ENCODE measurements around the gene LYVE1. TPM values are rescaled to one million over a fixed set of nuclear protein-coding genes. Genes with fewer than 3 reads are reported as not detected.
A peak's percentile ranks its signal among the peaks of the same experiment; 100 is the strongest.

The LYVE1 gene
- total and polyA plus RNA-seq, 2 of the 13 experiments (the other 11 are each of a cell fraction or from before 2014, with no cell fraction given), result 1.2 to 1.4 TPM

GRCh38 chr11:10533323-10533722 is 35.1 kb downstream of the LYVE1 start:
- Histone ChIP-seq H3K27ac (ENCODE audit: extremely low read length, insufficient read depth, low read length) (no peak overlapping the region), H3K4me1 (ENCODE audit: insufficient read depth, low read length) (peaks cover 3% of the 10 kb centered on the region; the same call in 1 of the 2 replicates), H3K4me3 (replicated peaks in 1 of 3; ENCODE audit: insufficient read depth in 1 of 3, low read depth in 2 of 3, low read length in 3 of 3) (no peak overlapping the region), H3K36me3 (replicated peaks in 1 of 2; ENCODE audit: control insufficient read depth in 1 of 2, insufficient read depth in 2 of 2, low read length in 2 of 2) (peaks cover 4 to 14% of the 10 kb centered on the region in 2 experiments; a peak in 4 of 5 replicates), H3K4me2 (ENCODE audit: low read depth, low read length) (no peak overlapping the region), H2AFZ (ENCODE audit: low read length) (no peak overlapping the region), H3K79me2 (ENCODE audit: insufficient read depth, low read length) (no peaks in the 10 kb centered on the region), H3K9me3 (ENCODE audit: low read length) (no peaks in the 10 kb centered on the region), H3K27me3 (ENCODE audit: control insufficient read depth in 1 of 2, insufficient read depth in 2 of 2, low read length in 2 of 2) (no peaks in the 10 kb centered on the region), H3K9ac (ENCODE audit: insufficient read depth, low read depth, low read length) (no peak overlapping the region), H4K20me1 (ENCODE audit: insufficient read depth, low read length) (no peaks in the 10 kb centered on the region)
- no peak for ATAC-seq
- peak; percentile 42; the same call in 1 of the 2 replicates for TF ChIP-seq MAFF (IDR thresholded peaks at IDR 0.05; ENCODE audit: low read depth, low read length)
- peak; percentile 5 to 64; a peak in 2 of 4 replicates for TF ChIP-seq MAFK (conservative IDR thresholded peaks at IDR 0.05 in 1 of 2, IDR thresholded peaks at IDR 0.05 in 1 of 2; ENCODE audit: low read length in 2 of 2)
- no peak for TF ChIP-seq ZFP36L2 (CRISPR knock-in tag; IDR thresholded peaks at IDR 0.05)
- no peak for TF ChIP-seq ZNF224 (CRISPR knock-in tag; IDR thresholded peaks at IDR 0.05)
- in situ Hi-C loops (cut with HindIII; ENCODE audit: extremely low pct_ligation_motif_present, low pct_unique_long_range_greater_than_20kb), result no loop called here
- no TSS peak for BruUV-seq (replicated peaks)
- DNase-seq (ENCODE audit: low spot score), result no peak
- POLR2A ChIA-PET, result no interaction called here
- intact Hi-C loops (cut with micrococcal nuclease; ENCODE audit: unreplicated experiment), result no loop called here
- CTCF ChIA-PET (ENCODE audit: low intra/inter-chr PET ratio, low total read pairs), result no interaction called here
- no peak for FAIRE-seq

GRCh38 chr11:10532526-10532925 is 35.9 kb downstream of the LYVE1 start:
- no peak for ATAC-seq
- H3K4me3 ChIP-seq (replicated peaks in 1 of 3; ENCODE audit: insufficient read depth in 1 of 3, low read depth in 2 of 3, low read length in 3 of 3), result no peak overlapping the region
- BruUV-seq (replicated peaks), result no TSS peak
- ChIA-PET CTCF (ENCODE audit: low intra/inter-chr PET ratio, low total read pairs) (no interaction called here), POLR2A (no interaction called here)
- H3K9me3 ChIP-seq (ENCODE audit: low read length), result no peaks in the 10 kb centered on the region
- FAIRE-seq, result no peak
- no peak overlapping the region for H3K9ac ChIP-seq (ENCODE audit: insufficient read depth, low read depth, low read length)
- in situ Hi-C loops (cut with HindIII; ENCODE audit: extremely low pct_ligation_motif_present, low pct_unique_long_range_greater_than_20kb) (no loop called here), intact Hi-C loops (cut with micrococcal nuclease; ENCODE audit: unreplicated experiment) (no loop called here)
- H4K20me1 ChIP-seq (ENCODE audit: insufficient read depth, low read length), result no peaks in the 10 kb centered on the region
- no peaks in the 10 kb centered on the region for H3K27me3 ChIP-seq (ENCODE audit: control insufficient read depth in 1 of 2, insufficient read depth in 2 of 2, low read length in 2 of 2)
- H3K79me2 ChIP-seq (ENCODE audit: insufficient read depth, low read length), result no peaks in the 10 kb centered on the region
- WGBS (ENCODE audit: low lambda C conversion rate), result 67% methylated on average over 2 of the region's 2 CpGs
- peaks cover 6% of the 10 kb centered on the region; the same call in 1 of the 2 replicates for H3K4me1 ChIP-seq (ENCODE audit: insufficient read depth, low read length)
- H3K36me3 ChIP-seq (replicated peaks in 1 of 2; ENCODE audit: control insufficient read depth in 1 of 2, insufficient read depth in 2 of 2, low read length in 2 of 2), result peaks cover 4 to 14% of the 10 kb centered on the region in 2 experiments; a peak in 4 of 5 replicates
- H3K27ac ChIP-seq (ENCODE audit: extremely low read length, insufficient read depth, low read length), result no peak overlapping the region
- DNase-seq (ENCODE audit: low spot score), result no peak
- no peak overlapping the region for H2AFZ ChIP-seq (ENCODE audit: low read length)
- H3K4me2 ChIP-seq (ENCODE audit: low read depth, low read length), result no peak overlapping the region
- TF ChIP-seq ZNF782 (CRISPR knock-in tag; IDR thresholded peaks at IDR 0.05; ENCODE audit: borderline replicate concordance), result no peak
- TF ChIP-seq ZNF770 (CRISPR knock-in tag; IDR thresholded peaks at IDR 0.05), result no peak
- TF ChIP-seq KAT8 (CRISPR knock-in tag; IDR thresholded peaks at IDR 0.05), result no peak
- TF ChIP-seq ZNF672 (CRISPR knock-in tag; IDR thresholded peaks at IDR 0.05), result no peak
- TF ChIP-seq HOMEZ (CRISPR knock-in tag; IDR thresholded peaks at IDR 0.05; ENCODE audit: low read depth), result no peak
- TF ChIP-seq ZSCAN9 (CRISPR knock-in tag; IDR thresholded peaks at IDR 0.05; ENCODE audit: borderline replicate concordance), result no peak
- no peak for TF ChIP-seq RERE (CRISPR knock-in tag; IDR thresholded peaks at IDR 0.05; ENCODE audit: low read depth)

All from HepG2 (cell line).